ENCODE measurements around the gene PCGF3.
A peak's percentile ranks its signal among the peaks of the same experiment; 100 is the strongest.

Gene PCGF3

GRCh38 chr4:687048-687970 is 18.3 kb upstream of the PCGF3 start:
- TF ChIP-seq ZNF8 (CRISPR knock-in tag; IDR thresholded peaks at IDR 0.05) (no peak), SNAI2 (CRISPR knock-in tag; IDR thresholded peaks at IDR 0.05) (no peak), PPARA (CRISPR knock-in tag; IDR thresholded peaks at IDR 0.05; ENCODE audit: borderline replicate concordance) (no peak), ZNF70 (CRISPR knock-in tag; IDR thresholded peaks at IDR 0.05) (no peak), TCF4 (CRISPR knock-in tag; IDR thresholded peaks at IDR 0.05; ENCODE audit: borderline replicate concordance) (no peak), OSR1 (CRISPR knock-in tag; IDR thresholded peaks at IDR 0.05) (no peak), ESRRG (CRISPR knock-in tag; IDR thresholded peaks at IDR 0.05) (no peak), ZNF565 (CRISPR knock-in tag; conservative IDR thresholded peaks at IDR 0.05; ENCODE audit: low read depth) (no peak), POU6F1 (CRISPR knock-in tag; IDR thresholded peaks at IDR 0.05; ENCODE audit: borderline replicate concordance, low read depth) (no peak), CSDC2 (CRISPR knock-in tag; IDR thresholded peaks at IDR 0.05) (no peak), BACH2 (CRISPR knock-in tag; IDR thresholded peaks at IDR 0.05; ENCODE audit: borderline replicate concordance) (no peak), CSRNP3 (CRISPR knock-in tag; IDR thresholded peaks at IDR 0.05) (no peak), GLIS3 (CRISPR knock-in tag; IDR thresholded peaks at IDR 0.05) (no peak), PATZ1 (CRISPR knock-in tag; IDR thresholded peaks at IDR 0.05; ENCODE audit: borderline replicate concordance) (no peak), ZFP30 (CRISPR knock-in tag; IDR thresholded peaks at IDR 0.05) (no peak), ISL1 (CRISPR knock-in tag; IDR thresholded peaks at IDR 0.05) (no peak), ZC3H10 (CRISPR knock-in tag; IDR thresholded peaks at IDR 0.05) (no peak), RARB (CRISPR knock-in tag; IDR thresholded peaks at IDR 0.05) (no peak), TOX (CRISPR knock-in tag; IDR thresholded peaks at IDR 0.05; ENCODE audit: borderline replicate concordance) (no peak), ZFP3 (CRISPR knock-in tag; IDR thresholded peaks at IDR 0.05) (no peak)

GRCh38 chr4:687971-688853 is 17.4 kb upstream of the PCGF3 start:
- no peak for TF ChIP-seq ZFP3 (CRISPR knock-in tag; IDR thresholded peaks at IDR 0.05)
- TF ChIP-seq SNAI2 (CRISPR knock-in tag; IDR thresholded peaks at IDR 0.05), result no peak
- no peak for TF ChIP-seq ZNF8 (CRISPR knock-in tag; IDR thresholded peaks at IDR 0.05)
- TF ChIP-seq BACH2 (CRISPR knock-in tag; IDR thresholded peaks at IDR 0.05; ENCODE audit: borderline replicate concordance), result no peak
- no peak for TF ChIP-seq RARB (CRISPR knock-in tag; IDR thresholded peaks at IDR 0.05)
- TF ChIP-seq ZFP30 (CRISPR knock-in tag; IDR thresholded peaks at IDR 0.05), result no peak
- TF ChIP-seq TCF4 (CRISPR knock-in tag; IDR thresholded peaks at IDR 0.05; ENCODE audit: borderline replicate concordance), result no peak
- TF ChIP-seq ISL1 (CRISPR knock-in tag; IDR thresholded peaks at IDR 0.05), result no peak
- TF ChIP-seq ARNTL (CRISPR knock-in tag; IDR thresholded peaks at IDR 0.05; ENCODE audit: borderline replicate concordance, low read depth), result no peak
- no peak for TF ChIP-seq PPARA (CRISPR knock-in tag; IDR thresholded peaks at IDR 0.05; ENCODE audit: borderline replicate concordance)
- no peak for TF ChIP-seq ESRRG (CRISPR knock-in tag; IDR thresholded peaks at IDR 0.05)
- no peak for TF ChIP-seq POU6F1 (CRISPR knock-in tag; IDR thresholded peaks at IDR 0.05; ENCODE audit: borderline replicate concordance, low read depth)
- no peak for TF ChIP-seq CREB5 (CRISPR knock-in tag; IDR thresholded peaks at IDR 0.05; ENCODE audit: low read depth)
- TF ChIP-seq CSRNP3 (CRISPR knock-in tag; IDR thresholded peaks at IDR 0.05), result no peak
- no peak for TF ChIP-seq ZNF70 (CRISPR knock-in tag; IDR thresholded peaks at IDR 0.05)
- no peak for TF ChIP-seq GLIS3 (CRISPR knock-in tag; IDR thresholded peaks at IDR 0.05)
- ATAC-seq, result no peak

More at GRCh38 chr4:687048-687970, 18.3 kb upstream of the PCGF3 start:
- peak; percentile 85 for ATAC-seq

Data from SK-N-SH treated with all-trans-retinoic acid at 6 μM for 48 hours (cell line).